Esophagus mucosa (tissue), 1 donor: ENCODE results near the gene GLIPR1L1. TPM values are rescaled to one million over a fixed set of nuclear protein-coding genes. Genes with fewer than 3 reads are reported as not detected.
"Not testable (repeated sequence)": the region's sequence is repeated elsewhere in the genome, so short reads cannot be mapped to it uniquely, and the experiment has no call there.

ENCODE experiments used
- ATAC-seq: fragments of 200-7000 bp; cut with Tn5 transposase; one replicate; pipeline ENCODE4 v1.9.1; 2020
- total RNA-seq: library from RNA; stranded (reverse); gene quantifications from one replicate; pipeline ENCODE4 v1.2.4, GENCODE V29; 2023
- donor health status: DM: yes; HTN: yes; CAD: no.

GLIPR1L1 gene
- not detected for total RNA-seq

DNA sequence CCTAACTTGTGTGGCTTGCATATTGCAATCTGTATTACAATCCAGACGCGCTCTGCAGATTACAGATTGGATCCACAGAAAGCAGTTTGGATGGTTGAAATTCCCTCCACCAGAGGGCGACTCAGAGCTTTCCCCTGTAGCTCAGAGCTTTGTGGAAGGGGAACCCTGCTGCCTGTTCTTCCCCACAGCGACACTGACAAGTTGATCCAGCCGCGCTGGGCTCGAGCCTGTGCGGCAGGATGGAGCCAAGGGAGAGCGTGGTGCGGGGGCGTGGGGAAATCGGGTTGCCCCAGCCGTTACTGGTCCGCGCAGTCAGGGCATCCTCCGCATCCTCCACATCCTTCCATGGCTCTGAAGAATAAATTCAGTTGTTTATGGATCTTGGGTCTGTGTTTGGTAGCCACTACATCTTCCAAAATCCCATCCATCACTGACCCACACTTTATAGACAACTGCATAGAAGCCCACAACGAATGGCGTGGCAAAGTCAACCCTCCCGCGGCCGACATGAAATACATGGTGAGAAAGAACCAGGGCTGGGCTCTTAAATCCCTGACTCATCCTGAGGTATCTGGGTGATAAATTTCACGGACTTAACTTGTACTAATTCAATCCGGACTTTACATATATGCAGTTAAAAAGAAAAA, at the start of gene GLIPR1L1:
Gene GLIPR1L1, plus strand, starts transcription at position 287 of the 647 bp plus-strand sequence. Its CDS starts 59 bp downstream, at position 346.
- ATAC-seq = peak; percentile 88

GRCh38 chr12:75288860-75289259, 45.6 kb upstream of the GLIPR1L1 start:
- peak; percentile 43 for ATAC-seq

DNA sequence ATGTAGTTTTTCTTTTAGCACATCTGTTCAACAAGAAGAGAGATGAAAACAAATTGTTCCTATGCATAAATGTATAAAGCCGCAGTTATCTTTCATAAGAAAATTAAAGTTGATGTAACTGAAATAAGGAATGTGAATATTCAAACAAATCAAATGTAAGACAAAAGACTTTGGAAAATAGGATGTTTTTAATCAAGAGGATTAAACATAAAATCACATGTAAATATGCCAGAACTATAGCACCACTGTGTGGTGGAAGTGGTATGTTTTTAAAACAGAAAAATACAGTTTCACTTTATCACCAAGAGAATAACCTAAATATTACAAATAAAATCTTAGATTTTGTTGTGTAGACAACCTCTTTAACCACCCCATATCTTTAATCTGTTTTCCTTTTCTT, 44.7 kb upstream of the GLIPR1L1 start:
- no peak for ATAC-seq

DNA sequence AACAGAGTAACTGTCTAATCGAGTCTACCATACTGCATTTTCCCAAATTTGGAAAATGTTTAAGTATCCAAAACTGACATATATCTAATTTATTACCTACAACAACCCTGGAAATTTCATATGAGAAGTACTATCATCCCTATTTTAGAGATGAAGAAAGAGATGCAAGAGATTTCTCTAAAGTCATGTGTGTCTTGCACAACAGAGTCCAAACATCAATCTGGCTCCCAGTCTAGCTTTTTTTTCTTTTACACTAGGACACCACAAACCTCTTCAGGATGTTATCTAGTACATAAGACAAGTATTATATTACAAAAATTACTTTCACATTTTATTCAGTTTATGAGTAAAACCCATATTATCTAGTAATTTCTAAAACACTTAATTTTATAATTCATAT, 43.5 kb upstream of the GLIPR1L1 start:
- ATAC-seq = no peak

DNA sequence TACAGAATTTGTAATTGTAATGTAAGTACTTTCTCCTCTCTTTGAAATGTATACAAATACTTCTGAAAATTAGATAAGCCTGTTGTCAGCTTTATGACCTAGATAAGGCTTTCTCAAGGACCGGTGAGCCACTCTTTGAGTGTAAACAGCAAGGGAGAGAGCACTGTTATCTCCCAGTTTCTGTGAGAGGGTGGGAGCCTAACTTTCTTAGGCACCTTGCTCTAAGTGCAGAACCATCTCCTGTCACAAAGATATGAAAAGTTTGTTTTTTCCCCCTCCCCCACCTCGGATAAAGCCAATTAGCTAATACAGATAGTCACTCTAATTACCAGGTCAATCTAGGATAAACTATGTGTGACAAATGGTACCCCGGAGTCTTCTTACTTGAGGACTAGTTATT, 40.1 kb upstream of the GLIPR1L1 start:
- no peak for ATAC-seq

- no peak for ATAC-seq
Measured at GRCh38 chr12:75294797-75295196, 39.7 kb upstream of the GLIPR1L1 start.

GRCh38 chr12:75302225-75302624, 32.2 kb upstream of the GLIPR1L1 start:
- no peak for ATAC-seq

GRCh38 chr12:75302781-75303180, 31.7 kb upstream of the GLIPR1L1 start:
- no peak for ATAC-seq

DNA sequence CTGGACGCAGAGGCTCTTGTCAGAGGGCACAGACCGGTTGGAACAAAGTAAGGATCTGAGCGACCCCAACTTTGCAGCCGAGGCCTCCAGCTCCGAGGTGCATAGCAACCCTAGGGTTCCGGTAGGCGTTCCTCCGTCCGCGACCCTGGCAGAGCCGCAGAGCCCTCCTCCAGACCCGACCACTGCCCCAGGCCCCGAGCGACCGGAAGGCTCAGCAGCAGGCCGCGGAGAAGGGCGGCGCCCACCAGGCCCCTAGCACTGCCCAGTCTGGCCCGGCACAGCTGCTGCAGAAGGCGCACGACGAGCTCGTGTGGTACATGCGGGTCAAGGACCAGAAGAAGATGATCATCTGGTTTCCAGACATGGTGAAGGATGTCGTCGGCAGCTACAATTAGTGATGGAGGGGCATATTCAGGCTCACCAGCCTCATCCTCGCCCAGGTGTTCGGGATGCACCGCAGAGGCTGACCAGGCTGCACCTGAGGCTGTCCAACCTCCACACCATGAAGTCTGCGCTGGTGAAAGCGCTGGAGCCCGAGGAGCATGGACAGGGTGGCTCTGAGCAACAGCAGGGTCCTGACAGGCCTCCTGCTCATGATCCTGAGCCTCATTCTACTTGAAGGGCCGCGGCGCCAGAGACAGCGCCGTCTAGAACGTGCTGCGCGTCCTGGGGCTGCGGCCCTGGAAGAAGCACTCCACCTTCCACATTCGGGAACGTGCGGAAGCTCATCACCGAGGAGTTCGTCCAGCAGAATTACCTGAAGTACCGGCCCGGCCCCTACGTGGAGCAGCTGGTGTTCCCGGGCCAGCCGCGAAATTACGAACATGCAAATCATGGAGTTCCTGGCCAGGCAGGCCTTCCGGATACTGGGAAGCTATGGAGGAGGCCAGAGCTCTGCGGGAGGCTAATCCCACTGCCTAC, 28.8 kb upstream of the GLIPR1L1 start:
- no peak for ATAC-seq

- no peak for ATAC-seq
Measured at GRCh38 chr12:75308279-75308678, 26.2 kb upstream of the GLIPR1L1 start.

DNA sequence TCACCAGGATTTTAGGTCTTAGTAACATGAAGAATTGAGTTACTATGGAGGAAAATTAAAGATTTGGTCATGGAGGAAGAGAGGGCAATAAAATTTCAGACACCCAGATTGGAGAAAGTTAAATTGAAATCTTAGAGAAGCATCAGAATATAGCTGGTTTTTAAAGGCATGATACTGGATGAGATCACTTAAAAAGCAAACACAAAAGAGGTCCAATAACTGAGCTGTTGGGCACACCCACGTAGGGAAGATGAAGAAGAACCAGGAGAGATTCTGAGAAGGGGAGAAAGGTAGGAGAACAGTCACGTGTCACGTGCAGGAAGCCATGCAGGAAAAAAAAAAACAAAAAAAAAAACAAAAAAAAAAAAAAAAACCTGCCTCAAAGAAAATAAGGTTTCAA, 23.1 kb upstream of the GLIPR1L1 start:
- no peak for ATAC-seq

GRCh38 chr12:75315518-75315917, 19.0 kb upstream of the GLIPR1L1 start:
- no peak for ATAC-seq

- ATAC-seq = no peak
Measured at GRCh38 chr12:75317784-75318183, 16.7 kb upstream of the GLIPR1L1 start.

- no peak for ATAC-seq
Measured at GRCh38 chr12:75322464-75322863, 12.0 kb upstream of the GLIPR1L1 start.

- no peak for ATAC-seq
Measured at GRCh38 chr12:75323663-75324062, 10.8 kb upstream of the GLIPR1L1 start.

GRCh38 chr12:75327642-75328041, 6.8 kb upstream of the GLIPR1L1 start:
- no peak for ATAC-seq

- ATAC-seq = peak; percentile 95
Measured at GRCh38 chr12:75329918-75330826, 4.3 kb upstream of the GLIPR1L1 start, which contains the start of gene CAPS2. TSS of gene CAPS2 (minus strand) at chr12:75330324. CDS start at chr12:75326498, 3,826 bp downstream.

- ATAC-seq = no peak
Measured at GRCh38 chr12:75337905-75338304, 3.4 kb downstream of the GLIPR1L1 start.

DNA sequence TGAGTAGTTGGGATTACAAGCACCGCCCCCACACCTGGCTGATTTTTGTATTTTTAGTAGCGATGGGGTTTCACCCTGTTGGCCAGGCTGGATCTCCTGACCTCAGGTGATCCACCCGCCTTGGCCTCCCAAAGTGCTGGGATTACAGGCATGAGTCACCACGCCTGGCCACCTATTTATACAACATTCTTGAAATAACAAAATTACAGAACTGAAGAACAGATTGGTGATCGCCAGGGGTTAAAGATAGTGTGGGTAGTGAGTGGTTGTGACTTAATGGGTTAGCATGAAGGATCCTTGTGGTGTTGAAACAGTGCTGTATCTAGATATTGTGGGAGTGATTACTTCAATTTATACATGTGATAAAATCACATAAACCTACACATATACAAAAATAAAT, 7.4 kb downstream of the GLIPR1L1 start:
- ATAC-seq = no peak

- ATAC-seq = no peak
Measured at GRCh38 chr12:75345531-75345930, 11.1 kb downstream of the GLIPR1L1 start.

DNA sequence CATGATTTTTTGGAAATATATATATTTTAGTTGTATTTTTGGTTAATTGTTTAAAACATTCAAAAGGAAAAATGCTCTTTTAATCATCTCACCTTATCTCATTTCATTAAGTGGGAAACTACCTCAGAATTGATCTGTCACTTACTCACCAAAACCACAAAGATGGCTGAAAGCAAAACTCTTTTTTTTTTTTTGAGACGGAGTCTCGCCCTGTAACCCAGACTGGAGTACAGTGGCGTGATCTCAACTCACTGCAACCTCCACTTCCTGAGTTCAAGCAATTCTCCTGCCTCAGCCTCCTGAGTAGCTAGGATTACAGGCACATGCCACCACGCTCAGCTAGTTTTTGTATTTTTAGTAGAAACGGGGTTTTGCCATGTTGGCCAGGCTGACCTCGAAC, 11.7 kb downstream of the GLIPR1L1 start:
- not testable (repeated sequence) for ATAC-seq

- no peak for ATAC-seq
Measured at GRCh38 chr12:75349946-75350345, 15.5 kb downstream of the GLIPR1L1 start.

DNA sequence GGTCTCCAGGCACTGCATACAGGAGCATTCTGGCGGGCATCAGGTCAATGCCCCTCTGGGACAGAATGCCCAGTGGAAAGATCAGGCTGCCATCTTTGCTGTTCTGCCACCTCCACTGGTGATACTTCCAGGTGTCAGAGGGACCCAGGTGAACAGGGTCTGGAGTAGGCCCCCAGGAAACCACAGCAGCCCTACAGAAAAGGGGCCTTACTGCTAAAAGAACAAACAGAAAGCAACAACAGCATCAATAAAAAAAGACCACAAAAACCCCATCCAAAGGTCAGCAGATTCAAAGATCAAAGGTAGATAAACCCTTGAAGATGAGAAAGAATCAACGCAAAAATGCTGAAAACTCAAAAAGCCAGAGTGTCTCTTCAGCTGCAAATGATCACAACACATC, 15.9 kb downstream of the GLIPR1L1 start:
- no peak for ATAC-seq
